K562 (cell line): ENCODE results near the gene TAF8. TPM values are rescaled to one million over a fixed set of nuclear protein-coding genes. Genes with fewer than 3 reads are reported as not detected.
A peak's percentile ranks its signal among the peaks of the same experiment; 100 is the strongest.

ENCODE experiments used
- CLOCK ChIP-seq: fragments of 250-450 bp; sonication (Bioruptor Pico); IDR thresholded peaks from 2 replicates; pipeline ENCODE4 v1.4.0; 2020; ENCODE audit warnings: mild to moderate bottlenecking, moderate library complexity, borderline replicate concordance
- FOSL1 ChIP-seq: fragments of 200-800 bp; sonication (Bioruptor generic); conservative IDR thresholded peaks from 2 replicates; pipeline ENCODE4 v1.6.1; 2016; ENCODE audit warnings: missing genetic modification characterization, missing compliant biosample characterization
- GATAD2A ChIP-seq: fragments of 450-650 bp; IDR thresholded peaks from 2 replicates; pipeline ENCODE4 v1.6.1; 2017
- JUND ChIP-seq, 2 experiments: IDR thresholded peaks; 2 replicates in 1 of 2; 3 replicates in 1 of 2; pipeline ENCODE4 v1.6.1; 2011; ENCODE audit warnings: borderline replicate concordance in 2 of 2, low read depth in 2 of 2, low read length in 2 of 2, improper control_type of control experiment in 1 of 2, missing biosample characterization in 1 of 2, missing genetic modification characterization in 1 of 2, missing genetic modification reagents in 1 of 2
- KDM1A ChIP-seq, 2 experiments: fragments of 450-650 bp; IDR thresholded peaks; 2 replicates each; pipeline ENCODE4 v1.6.1; 2016; ENCODE audit warnings: mild to moderate bottlenecking in 2 of 2
- MYNN ChIP-seq, 2 experiments: sonication (generic); formaldehyde crosslinking in 1 of 2; IDR thresholded peaks; 2 replicates each; pipeline versions ENCODE4 v1.5.0 to v1.6.1; 2016 to 2020; ENCODE audit warnings: antibody characterized with exemption in 1 of 2, missing genetic modification reagents in 1 of 2
- RAD21 ChIP-seq, 2 experiments: fragments of 250-450 bp in 1 of 2; fragments of 450-650 bp in 1 of 2; sonication (Bioruptor Pico) in 1 of 2; formaldehyde crosslinking in 1 of 2; IDR thresholded peaks in 1 of 2; conservative IDR thresholded peaks in 1 of 2; 2 replicates each; pipeline versions ENCODE4 v1.4.0 to v1.8.0; 2020 to 2022; ENCODE audit warnings: mild to moderate bottlenecking in 2 of 2, moderate library complexity in 1 of 2
- SFPQ ChIP-seq: fragments of 200-400 bp; formaldehyde crosslinking; IDR thresholded peaks from 2 replicates; pipeline ENCODE4 v1.6.1; 2017; ENCODE audit warnings: mild to moderate bottlenecking, low read depth, low read length, moderate library complexity
- SMAD2 ChIP-seq: fragments of 150-350 bp; IDR thresholded peaks from 2 replicates; pipeline ENCODE4 v1.6.1; 2014; ENCODE audit warnings: low read depth, mild to moderate bottlenecking, low read length
- SMARCA5 ChIP-seq: fragments of 450-650 bp; IDR thresholded peaks from 2 replicates; pipeline ENCODE4 v1.6.1; 2016
- TAL1 ChIP-seq: fragments of 450-650 bp; IDR thresholded peaks from 2 replicates; pipeline ENCODE4 v1.6.1; 2016; ENCODE audit warnings: mild to moderate bottlenecking
- ZBTB5 ChIP-seq: fragments of 450-650 bp; IDR thresholded peaks from 2 replicates; pipeline ENCODE4 v1.6.1; 2017; ENCODE audit warnings: antibody characterized with exemption
- ZNF124 ChIP-seq: sonication (generic); formaldehyde crosslinking; IDR thresholded peaks from 2 replicates; pipeline ENCODE4 v1.8.1; 2022; ENCODE audit warnings: missing genetic modification reagents
- ZNF740 ChIP-seq, 3 experiments: fragments of 200-800 bp in 1 of 3; sonication (Bioruptor generic) in 1 of 3; sonication (generic) in 1 of 3; formaldehyde crosslinking in 1 of 3; IDR thresholded peaks; 2 replicates each; pipeline versions ENCODE4 v1.6.1 to v1.8.0; 2016 to 2022; ENCODE audit warnings: mild to moderate bottlenecking in 2 of 3, missing compliant biosample characterization in 2 of 3, missing genetic modification characterization in 2 of 3, missing genetic modification reagents in 1 of 3
- polyA plus RNA-seq, 8 experiments: library from polyadenylated mRNA; depleted of rRNA in 4 of 8; stranded (reverse) in 5 of 8; unstranded in 3 of 8; fragments of >200 nt; fragmentation: Nextera tagmentation in 2 of 8; fragmentation: Illumina TruSeq in 1 of 8; extraction: Ambion mirVana in 2 of 8; extraction: Trizol in 1 of 8; gene quantifications; 2 replicates each; pipeline versions ENCODE4 v1.2.1 to v1.2.3, GENCODE V29; 2011 to 2014; ENCODE audit warnings: inconsistent platforms in 1 of 8, missing spikeins in 1 of 8
- total RNA-seq, 7 experiments: library from RNA; depleted of rRNA in 6 of 7; stranded (reverse); fragments of >200 nt in 6 of 7; fragmentation: Illumina TruSeq in 2 of 7; extraction: Trizol in 2 of 7; gene quantifications; 2 replicates each; pipeline versions ENCODE4 v1.2.1 to v1.2.3, GENCODE V29; 2011 to 2021; ENCODE audit warnings: low replicate concordance in 1 of 7
- TF ChIP-seq, protein P1 (sequence below), 2 experiments: fragments of 450-650 bp; IDR thresholded peaks; 2 replicates each; pipeline ENCODE4 v1.6.1; 2016

The TAF8 gene
- total and polyA plus RNA-seq, 9 of the 15 experiments (the other 6 are each of a cell fraction or from before 2014, with no cell fraction given) = 29.4 to 84.0 (median 52.6) TPM

DNA sequence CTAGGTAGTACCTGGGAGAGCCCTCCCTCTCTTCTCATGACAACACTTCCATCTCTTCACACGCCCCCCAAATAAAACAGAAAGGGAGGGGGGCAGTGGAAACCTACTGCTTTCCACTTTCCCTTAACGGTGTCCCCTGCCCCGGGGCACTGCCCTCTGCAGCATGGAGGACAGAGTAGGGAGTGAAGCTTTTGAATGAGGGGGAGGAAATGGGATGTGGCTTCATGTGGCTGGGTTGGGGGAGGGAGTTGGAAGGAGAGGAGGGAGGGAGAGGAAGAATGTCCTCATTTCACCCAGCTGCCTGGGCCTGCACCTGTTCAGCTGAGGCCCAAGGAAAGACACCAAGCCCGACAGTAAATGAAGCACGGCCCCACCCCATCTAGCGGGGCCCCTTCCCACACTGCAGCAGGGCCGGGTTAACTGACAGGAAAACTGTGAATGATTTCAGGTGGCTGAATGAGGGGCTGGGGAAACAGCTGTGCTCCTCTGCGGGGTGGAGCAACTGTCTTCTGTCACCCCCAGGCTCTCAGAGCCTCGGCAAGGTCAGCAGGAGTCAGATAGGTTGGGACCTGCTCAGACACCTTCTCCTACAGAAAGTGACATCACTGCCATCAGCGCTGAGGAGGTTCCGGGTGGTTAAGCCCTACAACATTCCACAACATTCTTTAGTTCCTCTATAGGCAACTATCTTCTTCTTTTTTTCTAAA lies 40.0 kb upstream of the TAF8 start (continued):
- TF ChIP-seq, protein P1, sequence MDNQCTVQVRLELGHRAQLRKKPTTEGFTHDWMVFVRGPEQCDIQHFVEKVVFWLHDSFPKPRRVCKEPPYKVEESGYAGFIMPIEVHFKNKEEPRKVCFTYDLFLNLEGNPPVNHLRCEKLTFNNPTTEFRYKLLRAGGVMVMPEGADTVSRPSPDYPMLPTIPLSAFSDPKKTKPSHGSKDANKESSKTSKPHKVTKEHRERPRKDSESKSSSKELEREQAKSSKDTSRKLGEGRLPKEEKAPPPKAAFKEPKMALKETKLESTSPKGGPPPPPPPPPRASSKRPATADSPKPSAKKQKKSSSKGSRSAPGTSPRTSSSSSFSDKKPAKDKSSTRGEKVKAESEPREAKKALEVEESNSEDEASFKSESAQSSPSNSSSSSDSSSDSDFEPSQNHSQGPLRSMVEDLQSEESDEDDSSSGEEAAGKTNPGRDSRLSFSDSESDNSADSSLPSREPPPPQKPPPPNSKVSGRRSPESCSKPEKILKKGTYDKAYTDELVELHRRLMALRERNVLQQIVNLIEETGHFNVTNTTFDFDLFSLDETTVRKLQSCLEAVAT (IDR thresholded peaks at IDR 0.05) = peak in 1 of 2 experiments; percentile 27; a peak in 1 of 4 replicates
- TF ChIP-seq FOSL1 = no peak
- no peak for TF ChIP-seq ZNF124 (CRISPR knock-in tag)
- 0 out of 2 replicates have a peak, but pooled peaks have one; percentile 47 for TF ChIP-seq ZBTB5
- TF ChIP-seq SMARCA5 = no peak
- peak; percentile 18 to 34; a peak in 1 of 4 replicates for TF ChIP-seq RAD21 (CRISPR knock-in tag; conservative IDR thresholded peaks at IDR 0.05 in 1 of 2, IDR thresholded peaks at IDR 0.05 in 1 of 2)
- peak; percentile 77; the same call in 1 of the 2 replicates for TF ChIP-seq GATAD2A
- TF ChIP-seq TAL1 = peak; percentile 22
- no peak for TF ChIP-seq CLOCK
- peak in 1 of 2 experiments; percentile 81; a peak in 2 of 4 replicates for TF ChIP-seq KDM1A (IDR thresholded peaks at IDR 0.05)
- 0 out of 2 replicates have a peak, but pooled peaks have one; percentile 22 for TF ChIP-seq MYNN (IDR thresholded peaks at IDR 0.05)
- TF ChIP-seq MYNN (CRISPR knock-in tag; IDR thresholded peaks at IDR 0.05) = no peak
- no peak for TF ChIP-seq ZNF740 (CRISPR knock-in tag; IDR thresholded peaks at IDR 0.05)
- TF ChIP-seq ZNF740 (tag; IDR thresholded peaks at IDR 0.05) = no peak
- TF ChIP-seq SMAD2 = no peak
- TF ChIP-seq JUND (IDR thresholded peaks at IDR 0.05; ENCODE audit: borderline replicate concordance, low read depth, low read length) = peak; percentile 51; the same call in 1 of the 2 replicates
- peak; percentile 63; the same call in 1 of the 3 replicates for TF ChIP-seq JUND (tag; IDR thresholded peaks at IDR 0.05; ENCODE audit: borderline replicate concordance, low read depth, low read length)
- TF ChIP-seq SFPQ = no peak
